ENCODE data around the gene NIFK. TPM values are rescaled to one million over a fixed set of nuclear protein-coding genes. Genes with fewer than 3 reads are reported as not detected.

The NIFK gene
- polyA plus RNA-seq, 1 donor (not counting 4 experiments of a cell fraction or from before 2014, with no cell fraction given) = 60.4 TPM

- Histone ChIP-seq H2AFZ (ENCODE audit: control insufficient read depth, low read length) (no peak overlapping the region), H3K4me1 (ENCODE audit: control insufficient read depth, extremely low read depth, insufficient read depth, low read length) (no peaks in the 10 kb centered on the region), H3K4me3 (ENCODE audit: control insufficient read depth in 2 of 3, extremely low read depth in 1 of 3, insufficient read depth in 2 of 3, low read depth in 1 of 3, low read length in 3 of 3) (no peak overlapping the region), H3K9ac (ENCODE audit: control insufficient read depth, extremely low read depth, insufficient read depth, low read length) (no peak overlapping the region), H3K9me3 (ENCODE audit: control insufficient read depth, low read depth, low read length) (peaks cover 2% of the 10 kb centered on the region), H3K9me1 (ENCODE audit: control insufficient read depth, extremely low read depth, insufficient read depth, low read length) (no peaks in the 10 kb centered on the region), H3K27ac (ENCODE audit: control insufficient read depth, insufficient read depth, low read length) (no peak overlapping the region), H3K27me3 (ENCODE audit: control insufficient read depth, extremely low read depth, insufficient read depth, low read length) (no peaks in the 10 kb centered on the region), H3K4me2 (ENCODE audit: control insufficient read depth, extremely low read depth, insufficient read depth, low read depth, low read length) (no peak overlapping the region), H3K79me2 (ENCODE audit: control insufficient read depth, insufficient read depth, low read length) (no peaks in the 10 kb centered on the region), H4K20me1 (ENCODE audit: control insufficient read depth, extremely low read depth, insufficient read depth, low read length) (no peaks in the 10 kb centered on the region), H3K36me3 (ENCODE audit: control insufficient read depth in 2 of 2, extremely low read depth in 1 of 2, insufficient read depth in 2 of 2, low read length in 2 of 2) (no peaks in the 10 kb centered on the region)
- no peak for DNase-seq (ENCODE audit: low read depth, low spot score)
- no peak for TF ChIP-seq EZH2 (IDR thresholded peaks at IDR 0.05; ENCODE audit: low read length)
- TF ChIP-seq CTCF (optimal IDR thresholded peaks at IDR 0.05 in 1 of 3, IDR thresholded peaks at IDR 0.05 in 1 of 3, conservative IDR thresholded peaks at IDR 0.05 in 1 of 3; ENCODE audit: extremely low read depth in 1 of 3, insufficient read depth in 2 of 3, low read length in 3 of 3) = no peak
- no peak for FAIRE-seq
- dilution Hi-C loops (cut with MboI; ENCODE audit: extremely low pct_ligation_motif_present, low sequenced_read_pairs) = no loop called here
These were observed 47.9 kb downstream of the NIFK start for GRCh38 chr2:121688820-121689219.

- H3K9me1 ChIP-seq (ENCODE audit: control insufficient read depth, extremely low read depth, insufficient read depth, low read length) = no peaks in the 10 kb centered on the region
- H2AFZ ChIP-seq (ENCODE audit: control insufficient read depth, low read length) = no peak overlapping the region
- dilution Hi-C loops (cut with MboI; ENCODE audit: extremely low pct_ligation_motif_present, low sequenced_read_pairs) = no loop called here
- H4K20me1 ChIP-seq (ENCODE audit: control insufficient read depth, extremely low read depth, insufficient read depth, low read length) = no peaks in the 10 kb centered on the region
- H3K4me1 ChIP-seq (ENCODE audit: control insufficient read depth, extremely low read depth, insufficient read depth, low read length) = no peaks in the 10 kb centered on the region
- DNase-seq (ENCODE audit: low read depth, low spot score) = no peak
- TF ChIP-seq CTCF (optimal IDR thresholded peaks at IDR 0.05 in 1 of 3, IDR thresholded peaks at IDR 0.05 in 1 of 3, conservative IDR thresholded peaks at IDR 0.05 in 1 of 3; ENCODE audit: extremely low read depth in 1 of 3, insufficient read depth in 2 of 3, low read length in 3 of 3) = no peak
- TF ChIP-seq EZH2 (IDR thresholded peaks at IDR 0.05; ENCODE audit: low read length) = no peak
- peaks cover 11% of the 10 kb centered on the region for H3K9me3 ChIP-seq (ENCODE audit: control insufficient read depth, low read depth, low read length)
- no peak overlapping the region for H3K4me2 ChIP-seq (ENCODE audit: control insufficient read depth, extremely low read depth, insufficient read depth, low read depth, low read length)
- H3K27me3 ChIP-seq (ENCODE audit: control insufficient read depth, extremely low read depth, insufficient read depth, low read length) = no peaks in the 10 kb centered on the region
- H3K4me3 ChIP-seq (ENCODE audit: control insufficient read depth in 2 of 3, extremely low read depth in 1 of 3, insufficient read depth in 2 of 3, low read depth in 1 of 3, low read length in 3 of 3) = no peak overlapping the region
- H3K36me3 ChIP-seq (ENCODE audit: control insufficient read depth in 2 of 2, extremely low read depth in 1 of 2, insufficient read depth in 2 of 2, low read length in 2 of 2) = no peaks in the 10 kb centered on the region
- no peak overlapping the region for H3K27ac ChIP-seq (ENCODE audit: control insufficient read depth, insufficient read depth, low read length)
- no peaks in the 10 kb centered on the region for H3K79me2 ChIP-seq (ENCODE audit: control insufficient read depth, insufficient read depth, low read length)
- FAIRE-seq = no peak
- no peak overlapping the region for H3K9ac ChIP-seq (ENCODE audit: control insufficient read depth, extremely low read depth, insufficient read depth, low read length)
These were observed 49.8 kb downstream of the NIFK start for GRCh38 chr2:121686902-121687301.

Measured in keratinocyte (primary cell).